BJ (cell line): ENCODE results near the gene CA10. TPM values are rescaled to one million over a fixed set of nuclear protein-coding genes. Genes with fewer than 3 reads are reported as not detected.

ENCODE experiments used
- CTCF ChIA-PET: fragments of 350-600 bp; formaldehyde crosslinking; extraction: SDS; loops from one replicate; lab custom pipeline; 2021; ENCODE audit warnings: antibody characterized with exemption, inconsistent platforms; lab: Yijun Ruan, JAX
- POLR2A ChIA-PET: fragments of 300-600 bp; sonication (Branson Sonifier 250); formaldehyde crosslinking; extraction: SDS; loops from one replicate; lab custom pipeline; 2021; ENCODE audit warnings: antibody characterized with exemption; lab: Charles Lee
- DNase-seq: peaks from one replicate; pipeline ENCODE4 v3.0.0-alpha.2; 2011; ENCODE audit warnings: low read depth
- H3K27me3 ChIP-seq: 2 replicates; pipeline ENCODE4 v1.6.0; 2011; ENCODE audit warnings: low read length; ENCODE audit not compliant: control insufficient read depth, insufficient read depth
- H3K36me3 ChIP-seq: 2 replicates; pipeline ENCODE4 v1.5.1; 2011; ENCODE audit warnings: low read length; ENCODE audit not compliant: control insufficient read depth, insufficient read depth
- H3K4me3 ChIP-seq: 2 replicates; pipeline ENCODE4 v1.5.1; 2011; ENCODE audit warnings: low read depth, mild to moderate bottlenecking, control low read depth, low read length
- CTCF ChIP-seq: IDR thresholded peaks from 2 replicates; pipeline ENCODE4 v1.5.1; 2011; ENCODE audit warnings: low read depth, mild to moderate bottlenecking, control low read depth, inconsistent platforms, low read length, moderate library complexity; ENCODE audit not compliant: insufficient read depth
- polyA plus RNA-seq: library from polyadenylated mRNA; depleted of rRNA; stranded (reverse); fragments of >200 nt; gene quantifications from 2 replicates; pipeline ENCODE4 v1.2.3, GENCODE V29; 2011

CA10 gene
- polyA plus RNA-seq, 1 experiment: not detected

- CTCF ChIA-PET: no interaction called here
- Histone ChIP-seq H3K36me3 (no peaks in the 10 kb centered on the region), H3K27me3 (no peaks in the 10 kb centered on the region), H3K4me3 (no peak overlapping the region)
- POLR2A ChIA-PET: no interaction called here
- no peak for DNase-seq
- no peak for TF ChIP-seq CTCF
Observed at GRCh38 chr17:52145476-52145875, 13.0 kb downstream of the CA10 start.

DNA sequence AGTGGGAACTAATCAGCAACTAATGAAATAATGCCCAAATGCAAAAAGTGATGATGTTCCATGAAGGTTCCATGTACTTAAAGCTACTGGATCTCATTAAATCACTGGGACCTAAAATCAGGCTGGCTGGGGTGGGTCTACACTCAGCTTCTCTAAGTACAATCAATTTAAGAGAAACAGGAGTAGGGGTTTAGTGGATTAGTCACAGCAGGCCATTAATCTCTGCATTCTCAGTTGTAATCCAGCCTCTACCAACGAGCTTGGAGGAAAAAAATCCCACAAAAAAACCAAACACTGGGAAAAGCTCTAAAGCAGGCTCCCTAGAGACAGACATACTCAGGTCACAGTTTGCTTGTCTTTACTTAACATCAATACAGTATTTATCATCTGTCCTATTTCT lies 15.0 kb downstream of the CA10 start:
- TF ChIP-seq CTCF: no peak
- ChIA-PET POLR2A (no interaction called here), CTCF (no interaction called here)
- no peak for DNase-seq
- Histone ChIP-seq H3K27me3 (no peaks in the 10 kb centered on the region), H3K4me3 (no peak overlapping the region), H3K36me3 (no peaks in the 10 kb centered on the region)

DNA sequence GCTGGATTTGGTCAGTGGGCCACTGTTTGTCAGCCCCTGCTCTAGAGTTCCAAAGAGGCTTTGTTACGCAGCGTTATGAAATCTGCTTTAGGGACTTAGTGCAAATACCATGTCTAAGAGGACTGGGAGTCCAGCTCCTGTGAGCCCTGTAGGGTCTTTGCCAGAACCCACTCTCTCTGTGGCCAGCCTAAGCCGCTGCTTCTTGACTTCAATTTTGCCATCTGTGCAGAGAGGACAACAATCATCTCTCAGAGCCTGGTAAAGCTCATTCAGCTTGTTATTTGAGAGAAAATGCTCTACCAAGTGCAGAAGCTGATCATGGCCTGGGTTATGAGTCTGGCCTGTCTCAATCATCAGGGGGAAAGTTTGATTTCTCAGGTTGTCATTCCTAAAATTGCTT lies 17.9 kb downstream of the CA10 start:
- TF ChIP-seq CTCF: no peak
- no peak overlapping the region for H3K4me3 ChIP-seq
- H3K27me3 ChIP-seq: no peaks in the 10 kb centered on the region
- ChIA-PET POLR2A (no interaction called here), CTCF (no interaction called here)
- DNase-seq: no peak
- H3K36me3 ChIP-seq: no peaks in the 10 kb centered on the region

DNA sequence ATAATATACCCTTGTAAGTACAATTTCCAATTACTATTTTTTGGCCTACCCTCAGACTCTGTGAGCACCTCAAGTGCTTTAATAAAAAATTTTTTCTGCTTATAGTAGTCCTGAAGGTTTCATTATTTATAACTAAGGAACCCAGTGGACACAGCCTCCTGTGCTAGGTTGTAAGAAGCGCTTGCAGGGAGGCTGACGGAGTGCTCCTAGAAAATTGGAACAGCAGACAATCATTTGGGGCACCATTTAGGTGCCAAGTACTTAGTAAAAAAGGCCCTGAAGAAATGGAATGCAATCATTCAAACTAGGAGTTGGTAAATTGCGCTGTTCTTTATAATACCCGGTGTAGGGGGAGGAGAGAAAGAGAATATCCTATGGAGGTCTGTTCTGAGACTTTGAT lies 19.8 kb downstream of the CA10 start:
- ChIA-PET POLR2A (no interaction called here), CTCF (interaction anchor here (1.0 kb wide), 1 partner anchor 15 kb away, joined by 3 read pairs; no protein-coding TSS in a partner anchor)
- H3K4me3 ChIP-seq: no peak overlapping the region
- no peak for TF ChIP-seq CTCF
- H3K27me3 ChIP-seq: no peaks in the 10 kb centered on the region
- H3K36me3 ChIP-seq: no peaks in the 10 kb centered on the region
- no peak for DNase-seq

DNA sequence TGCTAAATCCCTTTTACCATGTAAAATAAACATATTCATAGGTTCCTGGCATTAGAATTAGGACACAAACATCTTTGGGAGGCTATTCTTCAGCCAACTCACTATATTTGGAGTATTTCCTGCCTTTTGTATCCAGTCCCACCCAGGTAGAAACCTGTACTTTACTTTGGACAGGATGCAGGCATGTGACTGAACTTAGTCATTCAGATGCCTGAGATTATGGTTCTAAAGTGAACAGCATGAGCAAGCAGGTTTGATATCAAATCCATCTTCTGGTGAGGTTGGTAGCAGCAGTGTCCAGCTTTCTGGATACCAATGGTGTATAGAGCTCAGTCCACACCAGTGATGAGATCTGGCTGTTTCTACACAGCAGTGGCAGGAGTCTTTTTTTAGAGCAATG lies 20.2 kb downstream of the CA10 start:
- no peak for DNase-seq
- TF ChIP-seq CTCF: no peak
- H3K4me3 ChIP-seq: no peak overlapping the region
- no peaks in the 10 kb centered on the region for H3K36me3 ChIP-seq
- no peaks in the 10 kb centered on the region for H3K27me3 ChIP-seq
- POLR2A ChIA-PET: no interaction called here
- CTCF ChIA-PET: interaction anchor here (1.0 kb wide), 1 partner anchor 15 kb away, joined by 3 read pairs; no protein-coding TSS in a partner anchor
